NCI-H1417 treated with DMSO at 0.1 percent for 48 hours (cell line): ENCODE measurements around the gene CCDC6.
"Not testable (repeated sequence)": the region's sequence is repeated elsewhere in the genome, so short reads cannot be mapped to it uniquely, and the experiment has no call there.

ENCODE experiments used
- DNase-seq: peaks from one replicate; lab custom pipeline; 2025; lab: John Stamatoyannopoulos, UW

The CCDC6 gene

GRCh38 chr10:59880971-59881510 is 25.3 kb downstream of the CCDC6 start:
- DNase-seq: no peak

DNA sequence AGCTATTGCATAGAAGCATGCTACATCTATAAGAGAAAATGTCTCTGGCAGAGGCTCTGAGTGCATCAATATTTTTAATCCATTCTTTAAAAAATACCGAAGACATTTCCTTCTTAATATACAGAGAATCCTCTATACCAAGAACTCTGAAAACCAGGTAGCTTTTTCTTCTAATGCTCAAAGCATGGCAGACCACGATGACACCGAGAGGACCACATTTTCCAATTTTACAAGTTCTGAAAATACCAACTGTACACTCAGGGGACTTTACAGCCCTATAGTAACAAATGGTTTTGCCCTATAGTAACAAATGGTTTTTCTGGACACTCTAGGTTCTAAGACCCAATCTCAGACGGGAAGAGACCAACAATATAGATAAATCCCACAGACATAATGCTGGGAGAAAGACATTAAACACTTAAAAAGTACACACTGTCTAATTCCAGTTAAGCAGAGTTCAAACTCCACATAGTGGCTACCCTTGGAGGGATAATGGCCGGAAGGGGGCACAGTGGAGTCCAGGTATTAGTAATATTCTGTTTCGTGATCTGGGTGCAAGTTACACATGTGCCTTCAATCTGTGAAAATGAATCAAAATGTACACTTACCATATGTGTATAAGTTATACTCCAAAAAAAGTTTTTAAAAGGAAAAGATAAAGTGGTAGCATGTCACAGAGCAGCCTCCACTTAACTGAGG is 26.2 kb downstream of the CCDC6 start:
- DNase-seq: no peak

GRCh38 chr10:59879363-59879913 is 26.9 kb downstream of the CCDC6 start:
- DNase-seq: no peak

DNA sequence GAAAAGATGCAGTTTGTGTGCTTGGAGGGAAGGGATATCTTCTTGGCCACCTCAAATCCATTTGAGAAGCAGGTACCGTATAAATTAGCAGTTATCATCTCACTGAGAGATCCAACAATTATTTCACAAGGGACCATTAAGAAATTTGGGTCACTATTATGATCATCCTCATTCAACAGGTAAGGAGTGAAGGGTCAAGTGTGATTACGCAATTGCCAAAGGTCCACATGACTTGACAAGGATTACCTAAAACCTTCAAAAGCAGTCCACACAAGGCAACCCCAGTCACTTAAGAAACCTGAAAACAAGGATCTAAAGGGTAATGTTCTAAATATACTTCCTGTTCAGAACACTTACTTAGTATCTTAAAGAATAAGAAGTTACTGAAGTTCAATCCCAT is 27.4 kb downstream of the CCDC6 start:
- no peak for DNase-seq

DNA sequence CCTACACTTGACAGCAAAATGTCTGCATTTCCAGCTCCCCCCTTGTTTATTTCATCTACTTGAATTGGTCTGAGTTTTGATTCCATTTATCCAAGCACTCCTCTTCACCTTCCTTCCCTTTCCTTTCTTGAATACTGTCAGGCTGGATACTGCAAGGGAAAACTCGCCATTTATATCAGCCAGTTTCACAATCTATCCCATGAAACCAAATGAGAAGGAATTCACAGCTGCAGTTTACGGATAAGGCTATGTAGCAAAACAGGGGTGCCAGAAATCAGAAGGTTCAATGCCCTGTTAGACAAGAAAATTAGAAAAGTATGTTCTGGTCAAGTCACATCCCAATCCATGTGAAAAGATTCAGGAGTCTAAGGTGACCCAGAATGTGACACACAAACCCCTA is 28.1 kb downstream of the CCDC6 start:
- no peak for DNase-seq

DNA sequence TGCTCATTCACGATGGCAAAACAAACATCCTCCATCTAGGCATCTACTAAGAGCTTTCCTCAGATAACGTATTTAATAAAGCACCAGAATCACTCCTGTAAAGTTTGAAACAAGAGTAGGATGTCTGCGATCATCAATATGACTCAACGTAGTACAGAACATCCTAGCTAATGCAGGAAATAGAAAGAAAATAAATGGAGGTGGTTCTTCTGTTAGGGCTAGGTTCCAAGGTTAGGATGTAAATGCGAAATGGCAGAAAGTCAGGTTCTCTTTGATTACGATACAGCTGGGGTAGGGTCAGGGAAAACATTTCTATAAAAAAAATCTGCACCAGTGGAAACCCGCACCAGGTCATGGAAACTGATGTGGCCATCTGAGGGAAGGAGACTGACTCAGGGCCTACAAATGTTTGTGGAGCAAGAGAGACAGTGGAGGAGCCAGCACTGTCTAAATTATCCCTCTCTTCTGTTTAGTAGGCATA is 29.1 kb downstream of the CCDC6 start:
- DNase-seq: no peak

DNA sequence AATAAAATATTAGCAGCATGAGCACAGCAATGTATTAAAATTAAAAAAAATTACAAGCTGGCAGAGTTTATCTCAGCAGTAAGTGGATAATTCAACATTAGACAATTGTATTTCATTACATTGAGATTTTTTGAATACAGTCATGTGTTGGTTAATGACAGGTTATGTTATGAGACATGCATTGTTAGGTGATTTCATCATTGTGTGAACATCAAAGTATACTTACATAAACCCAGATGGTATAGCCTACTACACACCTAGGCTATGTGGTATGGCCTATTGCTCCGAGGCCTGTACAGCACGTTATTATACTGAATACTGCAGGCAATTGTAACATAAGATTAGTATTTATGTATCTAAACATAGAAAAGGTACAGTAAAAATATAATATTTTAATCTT is 29.7 kb downstream of the CCDC6 start:
- peak; percentile 5 for DNase-seq

DNA sequence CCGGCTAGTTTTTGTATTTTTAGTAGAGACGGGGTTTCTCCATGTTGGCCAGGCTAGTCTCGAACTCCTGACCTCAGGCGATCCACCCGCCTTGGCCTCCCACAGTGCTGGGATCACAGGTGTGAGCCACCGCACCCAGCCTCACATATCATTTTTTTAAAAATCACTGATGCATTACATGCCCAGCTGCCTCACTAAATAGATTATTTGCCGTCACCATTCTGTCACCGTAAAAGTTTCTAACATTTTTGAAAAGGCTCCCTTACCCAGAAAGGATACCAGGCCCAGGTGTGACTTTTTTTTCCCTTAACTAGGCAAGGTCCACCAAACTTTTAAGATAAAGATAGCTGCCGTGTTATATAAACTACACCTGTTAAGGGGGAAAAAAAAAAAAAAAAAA is 30.1 kb downstream of the CCDC6 start:
- not testable (repeated sequence) for DNase-seq

- no peak for DNase-seq
Observed at GRCh38 chr10:59873896-59874295, 32.5 kb downstream of the CCDC6 start.

- no peak for DNase-seq
Observed at GRCh38 chr10:59872892-59873463, 33.4 kb downstream of the CCDC6 start.

- no peak for DNase-seq
Observed at GRCh38 chr10:59870152-59870551, 36.2 kb downstream of the CCDC6 start.

DNA sequence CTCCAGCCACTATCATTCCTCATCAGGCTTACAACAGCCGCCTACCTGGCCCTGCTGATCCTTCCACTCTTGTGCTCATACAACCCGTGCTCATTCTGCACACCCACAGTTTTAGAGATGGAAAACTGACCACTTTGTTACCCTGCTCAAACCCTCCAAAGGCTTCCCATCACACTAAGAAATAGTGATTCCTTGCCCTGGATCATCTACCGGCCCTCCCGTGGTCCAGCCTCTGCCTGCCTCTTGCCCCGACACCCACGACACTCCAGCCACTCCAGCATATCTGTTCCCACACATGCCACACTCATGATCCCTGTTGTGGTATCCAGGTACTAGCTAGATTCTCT is 36.8 kb downstream of the CCDC6 start:
- DNase-seq: no peak

DNA sequence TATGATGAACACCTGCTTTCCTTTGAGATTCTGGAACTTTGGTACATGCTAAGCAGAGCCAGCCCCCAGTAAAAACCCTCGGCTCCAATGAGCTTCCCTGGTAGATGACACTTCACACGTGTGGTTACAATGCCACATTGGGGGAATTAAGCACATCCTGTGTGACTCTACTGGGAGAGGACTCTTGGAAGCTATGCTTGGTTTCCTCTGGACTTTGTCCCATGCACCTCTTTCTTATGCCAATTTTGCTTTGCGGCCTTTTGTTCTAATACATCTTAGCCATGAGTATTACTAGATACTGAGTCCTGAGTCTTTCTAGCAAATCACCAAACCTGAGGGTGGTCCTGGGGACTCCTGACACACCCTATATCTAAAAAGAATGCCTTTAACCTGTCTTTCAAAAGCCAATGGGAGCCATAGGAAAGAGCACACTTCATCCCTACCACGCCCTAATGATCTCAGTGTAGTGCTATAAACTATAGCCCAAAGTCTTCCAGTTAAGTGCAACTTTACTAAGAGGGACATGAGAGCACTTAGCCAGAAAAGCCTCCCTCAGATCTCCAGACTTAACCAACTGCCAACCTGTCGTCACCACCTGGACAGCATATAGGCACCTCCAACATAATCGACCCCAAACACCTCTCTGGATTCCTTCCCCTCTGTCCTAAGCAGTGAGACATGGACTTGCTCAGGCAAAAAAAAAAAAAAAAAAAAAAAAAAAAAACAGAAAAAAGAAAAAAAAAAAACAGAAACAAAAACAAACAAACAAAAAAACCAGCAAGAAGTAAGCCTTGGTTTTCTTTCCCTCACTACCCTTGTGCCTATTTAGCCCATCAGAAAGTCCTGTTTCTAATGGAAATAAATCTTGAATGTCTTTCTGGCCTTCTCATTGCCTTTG is 37.4 kb downstream of the CCDC6 start:
- no peak for DNase-seq

- no peak for DNase-seq
Observed at GRCh38 chr10:59867590-59867989, 38.8 kb downstream of the CCDC6 start.

- no peak for DNase-seq
Observed at GRCh38 chr10:59865101-59865500, 41.3 kb downstream of the CCDC6 start.

GRCh38 chr10:59864141-59864962 is 42.0 kb downstream of the CCDC6 start:
- no peak for DNase-seq

- no peak for DNase-seq
Observed at GRCh38 chr10:59859570-59859969, 46.8 kb downstream of the CCDC6 start.

- DNase-seq: no peak
Observed at GRCh38 chr10:59857921-59858320, 48.4 kb downstream of the CCDC6 start.

DNA sequence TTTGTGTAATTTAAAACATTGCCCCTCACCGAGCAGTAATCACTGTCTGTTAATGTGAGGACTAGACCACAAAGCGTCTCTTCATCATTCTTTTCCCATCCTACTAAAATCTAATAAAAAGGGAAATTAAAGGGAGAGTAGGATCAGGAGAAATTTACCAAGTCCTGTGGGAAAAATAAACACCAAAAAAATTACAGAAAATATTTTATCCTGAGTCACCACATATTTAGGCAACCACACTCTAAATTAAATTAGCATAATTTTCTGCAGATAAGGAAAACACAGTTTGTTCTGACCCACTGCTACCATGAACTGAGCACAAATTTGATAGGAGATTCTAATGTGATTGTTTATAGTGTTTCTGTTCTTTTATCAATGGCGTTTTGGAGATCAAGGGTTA is 49.3 kb downstream of the CCDC6 start:
- no peak for DNase-seq

DNA sequence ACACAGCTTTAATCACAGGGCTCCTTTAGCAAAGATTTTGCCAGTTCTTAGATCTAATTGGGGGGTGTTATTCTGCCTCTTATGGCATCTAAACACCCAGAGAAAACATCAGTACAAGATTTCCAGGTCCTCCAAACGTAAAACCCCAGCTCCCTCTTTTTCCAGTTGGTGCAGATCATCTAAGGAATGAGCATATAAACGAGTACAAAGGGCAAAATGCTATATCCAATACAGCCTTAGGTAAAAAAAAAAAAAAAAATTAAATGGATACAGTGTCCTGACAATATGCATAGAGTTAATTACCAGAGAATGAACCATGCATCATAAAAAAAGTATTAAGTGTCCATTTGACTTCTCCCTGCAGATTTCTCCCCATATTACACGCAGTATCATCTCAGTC is 50.3 kb downstream of the CCDC6 start:
- DNase-seq: no peak

GRCh38 chr10:59854571-59854970 is 51.8 kb downstream of the CCDC6 start:
- DNase-seq: no peak

DNA sequence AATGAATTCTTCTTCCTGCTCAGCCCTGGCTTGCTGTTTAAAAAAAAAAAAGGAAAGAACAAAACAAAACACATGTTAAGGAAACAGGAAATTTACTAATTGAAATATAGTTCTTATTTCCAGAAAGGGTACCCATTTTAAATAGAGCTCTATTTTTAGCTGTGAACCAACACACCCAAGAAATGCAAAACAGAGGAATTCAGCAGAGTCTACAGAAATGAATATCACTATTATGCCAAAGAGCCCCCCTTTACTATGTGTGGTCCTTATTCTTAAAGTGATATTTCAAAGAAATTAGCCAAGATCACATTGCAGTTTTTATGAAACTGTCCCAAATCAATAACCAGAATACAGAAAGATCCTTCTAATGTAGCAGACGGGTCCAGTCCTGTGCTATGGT is 53.7 kb downstream of the CCDC6 start:
- DNase-seq: no peak
